ENCODE data around the gene SH3RF3. TPM values are rescaled to one million over a fixed set of nuclear protein-coding genes. Genes with fewer than 3 reads are reported as not detected.

Gene SH3RF3
- total RNA-seq, 1 donor from 2014 or later, result 12.3 TPM

DNA sequence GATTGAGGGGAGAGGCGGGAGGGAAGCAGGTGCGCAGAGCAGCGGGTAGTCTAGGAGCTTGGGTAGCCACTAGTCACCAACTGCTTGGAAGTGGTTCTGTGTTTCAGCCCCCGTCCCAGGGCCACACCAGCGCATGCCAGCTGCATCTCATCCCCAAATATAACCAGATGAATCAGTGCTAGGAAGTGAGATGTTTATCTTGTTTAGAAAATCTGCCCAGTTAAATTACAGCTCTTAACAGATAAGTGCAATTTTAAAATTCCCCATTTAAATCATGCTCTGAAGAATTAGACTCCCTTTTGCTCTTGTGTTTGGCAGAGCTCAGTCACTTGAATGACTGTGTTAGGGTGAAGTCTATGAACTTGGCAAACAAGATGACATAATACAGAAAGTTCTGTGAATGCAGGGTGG lies 291.0 kb downstream of the SH3RF3 start:
- DNase-seq, result peak; percentile 37

DNA sequence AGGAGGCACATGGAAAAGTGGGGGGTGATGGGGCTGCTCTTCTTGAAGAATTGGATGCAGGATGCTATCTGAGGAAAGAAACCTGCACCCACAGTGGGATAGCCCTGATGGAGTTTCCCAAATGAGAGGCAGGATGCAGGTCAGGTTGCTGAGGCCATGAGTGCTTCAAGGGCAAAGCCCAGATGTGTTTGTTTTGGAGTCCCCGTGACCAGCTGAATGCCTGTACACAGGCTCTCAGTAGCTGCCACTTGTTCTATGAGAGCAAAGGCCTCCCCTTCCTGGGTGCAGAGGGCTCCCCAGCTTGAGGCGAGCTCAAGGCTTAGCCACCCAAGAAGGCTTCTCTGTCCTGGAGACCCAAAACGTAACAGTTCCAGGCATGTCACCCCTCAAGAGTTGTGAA lies 292.1 kb downstream of the SH3RF3 start:
- DNase-seq, result no peak

DNA sequence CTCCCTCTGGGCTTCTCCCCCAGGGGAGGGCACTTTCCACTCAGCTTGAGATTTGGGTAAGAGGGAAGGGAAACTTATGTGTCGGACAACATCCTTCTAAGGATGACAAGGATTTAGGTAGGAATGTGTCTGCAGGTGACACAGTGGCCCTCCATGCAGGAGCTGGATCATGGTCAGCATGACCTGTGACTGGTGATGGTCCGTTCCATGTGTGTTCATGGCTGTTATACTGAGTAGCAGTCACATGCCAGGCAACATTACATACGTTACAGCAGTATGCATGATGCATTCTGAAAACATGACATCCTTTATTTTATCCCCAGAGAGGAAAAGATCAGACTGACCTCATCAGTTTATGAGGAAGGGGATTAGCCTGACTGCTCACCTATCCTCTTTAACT lies 292.6 kb downstream of the SH3RF3 start:
- no peak for DNase-seq

DNA sequence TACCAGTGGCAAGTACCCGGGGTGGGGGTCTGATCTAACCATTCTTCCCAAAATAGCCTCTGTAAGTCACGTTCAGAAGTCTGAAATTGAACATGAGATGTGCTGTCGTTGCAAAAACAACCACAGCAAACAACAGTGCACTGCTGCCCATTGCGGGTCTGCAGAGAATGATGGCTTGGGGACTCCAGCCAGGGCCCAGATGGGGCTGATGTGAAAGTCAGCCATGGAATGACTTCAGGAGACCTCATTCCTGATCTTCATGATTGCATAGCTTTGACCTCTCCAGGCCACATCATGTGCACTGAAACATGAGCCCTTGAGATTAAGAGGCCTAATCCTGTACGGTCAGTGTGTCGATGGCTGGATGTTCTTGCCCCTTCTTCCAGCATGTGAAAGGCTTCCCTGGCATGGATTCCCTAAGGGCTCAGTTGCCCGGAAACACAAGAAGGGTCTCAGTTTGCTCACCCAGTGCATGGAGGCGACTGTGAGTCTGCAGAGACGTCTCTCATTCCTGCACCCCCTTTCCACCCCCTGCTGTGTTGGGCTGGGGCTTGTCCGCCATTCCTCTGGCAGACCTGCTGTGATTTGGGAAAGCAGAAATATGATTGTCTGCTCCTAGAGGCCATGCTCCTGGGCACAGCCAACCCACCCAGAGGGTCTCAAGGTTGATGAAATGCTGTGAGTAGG lies 293.2 kb downstream of the SH3RF3 start:
- DNase-seq, result no peak

DNA sequence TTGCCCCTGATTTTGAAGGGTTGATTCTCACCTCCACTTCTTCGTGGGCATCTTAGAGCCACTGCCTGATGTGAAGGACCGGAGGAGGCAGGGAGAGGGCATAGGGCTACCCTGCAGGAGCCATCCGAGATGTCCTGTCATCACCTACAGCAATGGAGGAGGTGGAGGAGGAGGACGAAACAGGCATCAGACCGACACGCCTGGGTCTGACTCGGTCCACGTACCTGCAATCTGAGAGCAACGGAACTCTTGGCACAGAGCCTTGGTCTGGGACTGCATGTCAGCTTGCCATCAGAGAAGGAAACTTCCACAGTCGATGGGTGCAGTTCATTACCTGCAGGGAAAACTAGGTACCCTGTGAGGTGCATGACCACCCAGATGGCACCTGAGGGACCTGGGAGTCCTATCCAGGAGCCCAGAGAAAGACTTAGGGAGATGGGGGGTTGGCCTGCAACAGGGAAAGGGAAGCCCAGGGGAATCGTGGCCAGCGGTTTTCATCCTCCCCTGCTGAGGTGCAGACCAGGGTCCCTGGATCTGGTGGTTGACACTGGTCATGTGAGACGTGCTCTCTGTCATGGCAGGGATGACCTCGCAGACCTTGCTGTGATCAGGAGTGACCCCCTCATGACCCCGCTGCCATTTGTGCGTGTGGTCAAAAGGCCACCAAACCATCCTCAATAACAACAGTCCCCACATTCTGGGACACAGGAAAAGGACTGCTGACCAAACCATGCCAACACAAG lies 293.9 kb downstream of the SH3RF3 start:
- no peak for DNase-seq

DNA sequence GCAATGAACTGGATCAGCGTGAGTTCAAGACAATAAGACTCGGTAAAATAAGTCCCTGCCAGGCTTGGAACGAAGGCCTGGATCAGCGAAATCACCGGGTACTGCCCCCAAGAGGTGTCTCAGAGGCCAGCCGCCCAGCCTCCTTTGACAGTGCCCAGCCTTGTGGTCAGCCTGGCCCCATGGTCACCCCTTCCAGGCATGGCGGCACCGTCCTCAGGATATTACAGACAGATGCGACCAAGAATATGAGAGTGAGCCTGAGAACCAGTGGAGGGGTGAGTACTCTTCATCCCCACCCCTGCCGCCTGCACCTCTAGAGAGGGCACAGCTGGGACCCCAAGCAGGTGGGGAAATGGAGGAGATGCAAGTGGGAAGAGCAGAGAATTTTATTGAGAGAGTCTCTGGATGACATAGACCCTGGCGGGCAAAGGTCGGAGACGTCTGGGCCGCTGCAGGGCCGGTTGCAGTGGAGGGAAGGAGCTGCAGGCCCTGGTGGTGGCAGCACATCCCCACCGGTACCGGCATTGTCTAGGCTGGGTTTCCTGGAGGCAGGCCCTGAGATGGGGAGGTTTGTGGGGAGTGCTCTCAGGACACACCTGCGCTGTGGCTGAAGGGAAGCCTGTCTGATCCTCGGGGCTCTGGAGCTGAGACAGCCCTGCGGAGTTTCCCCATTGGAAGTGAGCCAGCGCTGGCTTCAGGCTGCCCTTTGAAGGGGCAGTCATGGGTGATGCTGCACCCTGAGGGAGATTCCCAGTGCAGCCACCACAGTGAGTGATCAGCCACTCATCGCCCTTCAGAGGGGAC lies 294.8 kb downstream of the SH3RF3 start:
- no peak for DNase-seq

DNA sequence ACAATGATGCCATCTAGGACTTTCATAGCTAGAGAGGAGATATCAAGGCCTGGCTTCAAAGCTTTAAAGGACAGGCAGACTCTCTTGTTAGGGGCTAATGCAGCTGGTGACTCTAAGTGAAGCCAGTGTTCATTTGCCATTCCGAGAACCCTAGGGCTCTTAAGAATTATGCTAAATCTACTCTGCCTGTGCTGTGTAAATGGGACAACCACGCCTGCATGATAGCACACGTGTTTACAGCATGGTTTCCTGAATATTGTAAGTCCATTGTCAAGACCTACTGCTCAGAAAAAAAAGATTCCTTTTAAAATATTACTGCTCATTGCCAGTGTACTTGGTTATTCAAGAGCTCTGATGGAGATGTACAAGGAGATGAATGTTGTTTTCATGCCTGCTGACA lies 296.4 kb downstream of the SH3RF3 start:
- DNase-seq, result no peak

DNA sequence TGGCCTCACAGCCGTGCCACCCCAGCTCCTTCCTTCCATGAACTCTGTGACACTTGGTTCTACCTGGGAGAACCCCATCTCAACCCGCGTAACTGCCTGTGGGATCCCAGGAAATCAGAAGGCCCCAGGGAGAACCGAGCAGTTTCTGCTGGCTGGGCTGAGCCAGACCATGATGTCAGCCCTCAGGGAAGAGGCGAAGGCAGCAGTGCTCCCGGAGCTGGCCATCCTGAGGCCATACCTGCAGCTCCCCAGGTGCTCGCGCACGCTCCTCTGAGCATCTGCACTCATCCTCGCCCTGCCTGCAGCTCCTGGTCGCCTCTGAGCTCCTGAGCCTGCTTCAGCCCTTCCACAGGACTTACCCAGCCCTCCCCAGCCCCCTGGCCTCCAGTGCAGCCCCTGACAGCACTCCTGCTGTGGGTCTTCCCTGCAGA lies 298.7 kb downstream of the SH3RF3 start:
- no peak for DNase-seq

DNA sequence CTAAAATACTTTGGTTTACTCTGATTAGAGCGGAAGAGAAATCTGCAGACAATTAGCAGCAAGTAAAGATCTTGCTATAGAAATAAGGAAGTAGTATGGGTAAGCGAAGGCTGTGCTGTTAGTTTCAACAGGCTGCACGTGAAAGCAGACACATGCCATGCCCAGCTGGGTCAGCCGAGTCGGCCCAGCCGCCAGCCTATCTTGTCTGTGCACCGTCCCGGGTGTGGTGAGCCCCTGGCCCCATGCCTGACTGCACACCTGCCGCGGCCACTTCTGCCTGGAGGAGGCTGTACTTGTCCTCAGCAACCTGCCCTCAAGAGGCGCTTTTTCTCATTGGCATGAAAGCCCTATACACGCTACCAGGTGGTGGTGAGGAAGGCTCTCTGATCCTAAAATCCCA lies 299.3 kb downstream of the SH3RF3 start:
- DNase-seq, result no peak

DNA sequence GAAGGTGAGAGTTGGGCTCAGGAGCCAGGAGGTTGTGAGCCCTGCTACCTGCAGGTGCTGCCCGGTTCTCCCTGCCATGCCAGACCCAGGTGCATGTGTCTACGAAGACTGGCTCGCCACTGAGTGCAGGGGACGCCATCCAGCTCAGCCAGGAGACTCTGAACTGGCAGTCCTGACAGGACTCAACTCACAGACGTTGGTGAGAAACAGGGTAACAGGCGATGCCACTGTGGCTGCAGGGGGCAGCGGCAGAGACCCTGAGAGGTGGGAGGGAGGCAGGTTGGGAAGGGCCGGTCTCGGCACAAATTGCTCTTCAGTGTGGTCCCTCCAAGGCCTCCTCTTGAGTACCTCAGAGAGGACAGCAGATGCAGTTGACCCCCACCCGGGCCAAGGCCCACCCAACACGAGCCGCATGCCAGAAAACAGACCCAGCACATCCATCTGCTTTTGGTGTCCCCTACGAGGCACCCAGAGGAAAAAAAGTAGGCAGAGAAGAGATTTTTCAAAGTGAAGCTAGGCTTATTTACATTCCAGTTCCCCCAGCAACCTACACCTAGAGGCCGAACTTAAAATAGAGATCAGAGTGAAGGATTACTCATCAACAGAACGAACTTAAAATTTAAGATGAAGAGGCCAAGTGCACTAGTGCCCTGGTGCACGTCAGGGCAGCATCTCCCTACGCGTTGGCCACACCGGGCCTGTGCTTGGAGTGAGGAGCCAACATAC lies 300.0 kb downstream of the SH3RF3 start:
- DNase-seq, result no peak

DNA sequence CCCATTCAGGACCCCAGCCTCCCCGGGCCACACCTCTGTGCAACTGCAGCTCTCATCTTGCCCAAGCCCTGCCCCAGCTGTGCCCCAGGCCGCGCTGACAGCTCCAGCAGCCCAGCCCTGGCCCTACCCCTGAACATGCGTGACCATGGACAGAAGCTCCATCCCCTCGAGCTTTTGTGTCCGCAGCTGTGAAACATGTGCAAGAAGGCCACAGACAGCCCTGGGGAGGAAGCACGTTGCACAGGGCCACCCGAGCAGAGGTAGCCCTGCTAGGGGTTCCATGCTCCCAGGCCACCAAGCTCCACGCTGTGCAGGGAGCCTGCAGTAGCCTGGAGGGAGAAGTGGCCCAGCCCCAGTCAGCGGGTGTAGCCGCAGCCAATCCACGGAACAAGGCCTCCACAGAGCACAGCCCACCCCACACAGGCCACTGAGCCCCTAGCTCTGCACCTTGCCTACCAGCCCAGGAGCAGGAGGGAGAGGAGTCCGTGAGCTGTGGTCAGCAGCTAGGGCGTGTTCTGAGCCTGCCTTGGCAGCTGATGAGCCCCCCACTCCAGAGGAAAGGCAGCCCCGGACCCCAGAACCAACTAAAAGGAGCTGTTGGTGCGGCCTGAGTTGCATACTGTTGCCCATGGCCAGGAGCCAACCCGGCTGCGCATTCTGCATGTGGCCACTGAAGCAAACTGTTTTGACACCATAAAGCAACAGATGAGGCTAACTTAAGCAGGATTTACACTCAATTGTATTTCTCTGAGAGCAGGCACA lies 300.7 kb downstream of the SH3RF3 start:
- no peak for DNase-seq

DNA sequence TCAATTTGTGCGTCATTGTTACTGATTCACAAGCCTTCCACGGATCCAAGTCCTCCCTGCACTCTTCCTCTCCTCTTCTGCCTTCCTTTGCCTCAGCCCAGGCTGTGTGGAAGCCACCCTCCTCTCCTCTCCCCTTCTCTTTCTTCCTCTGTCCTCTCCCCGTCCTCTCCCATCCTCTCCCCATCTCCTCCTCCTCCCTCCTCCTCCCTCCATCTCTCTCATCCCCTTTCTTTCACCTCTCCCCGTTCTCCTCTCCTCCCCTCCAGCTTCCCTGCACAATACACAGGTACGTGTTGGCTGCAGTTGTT lies 301.3 kb downstream of the SH3RF3 start:
- no peak for DNase-seq

DNA sequence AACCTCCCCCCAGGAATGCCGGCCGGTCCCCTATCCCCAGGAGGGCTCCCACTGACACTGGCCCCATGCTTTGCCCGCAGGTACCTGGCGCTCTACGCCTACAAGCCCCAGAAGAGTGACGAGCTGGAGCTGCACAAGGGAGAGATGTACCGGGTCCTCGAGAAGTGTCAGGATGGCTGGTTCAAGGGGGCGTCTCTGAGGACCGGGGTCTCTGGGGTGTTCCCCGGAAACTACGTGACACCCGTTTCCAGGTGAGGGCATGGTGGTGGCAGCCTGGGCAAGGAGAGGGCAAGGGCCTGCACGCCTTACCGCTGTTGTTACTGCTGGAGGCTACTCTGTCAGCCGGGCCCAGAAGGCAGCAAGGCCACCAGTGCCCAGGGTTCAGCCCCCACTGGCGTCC lies 303.4 kb downstream of the SH3RF3 start:
- no peak for DNase-seq

DNA sequence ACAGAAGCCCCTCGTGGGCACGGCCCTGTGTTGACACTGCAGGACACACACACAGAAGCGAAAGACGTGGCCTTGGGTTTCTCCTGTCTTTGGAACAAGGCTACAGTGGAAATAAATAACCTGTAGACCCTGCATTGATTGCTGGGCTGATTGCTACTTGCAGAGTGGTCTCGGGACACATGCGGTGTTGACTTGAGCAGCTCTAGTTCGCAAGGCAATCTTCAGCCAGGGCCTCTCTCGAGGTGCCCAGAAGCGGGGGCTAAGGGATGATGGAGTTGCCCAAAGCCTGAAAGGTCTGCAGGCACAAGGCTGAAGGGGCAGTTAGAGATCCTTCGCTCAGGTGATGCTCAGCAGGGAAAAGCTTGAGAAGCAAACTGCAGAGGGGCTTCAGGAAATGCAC lies 304.5 kb downstream of the SH3RF3 start:
- no peak for DNase-seq

DNA sequence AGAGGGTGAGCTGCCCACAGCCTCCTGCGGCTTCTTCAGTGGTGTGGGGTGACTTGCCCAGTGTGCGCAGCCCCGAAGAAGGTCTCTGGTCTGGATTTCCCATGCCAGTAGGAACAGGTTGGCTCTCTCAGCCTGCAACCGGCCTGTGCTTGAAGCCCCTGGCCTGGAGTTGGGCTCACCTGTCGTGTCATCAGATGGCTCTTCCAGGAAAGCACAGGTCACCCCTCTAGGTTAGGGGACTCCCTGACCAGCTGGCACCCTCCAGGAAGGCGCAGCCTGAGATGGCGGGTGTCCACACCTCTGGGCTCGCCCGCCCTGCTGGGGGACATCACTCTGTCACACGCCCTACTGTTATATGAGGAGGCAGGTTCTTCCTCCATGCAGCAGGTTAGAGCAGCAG lies 304.9 kb downstream of the SH3RF3 start:
- DNase-seq, result no peak

DNA sequence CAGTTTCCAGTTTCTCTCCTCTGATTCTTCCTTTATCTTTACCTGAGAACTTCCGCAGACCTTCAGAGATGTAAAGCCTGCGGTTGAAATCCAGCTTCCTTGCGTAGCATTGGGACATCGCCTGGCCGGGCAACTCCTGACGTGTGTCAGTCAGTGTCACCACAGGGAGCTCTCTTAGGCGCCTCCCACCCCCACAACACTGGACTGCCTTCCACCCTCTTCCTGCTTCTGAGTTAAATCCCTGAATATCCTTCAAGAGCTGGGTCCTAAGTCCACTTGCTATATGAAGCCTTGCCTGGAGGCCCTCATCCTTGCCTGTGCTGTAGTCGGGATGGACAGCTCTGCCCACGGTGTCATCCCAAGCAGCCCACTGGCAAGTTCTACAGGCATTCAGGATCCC lies 305.3 kb downstream of the SH3RF3 start:
- DNase-seq, result no peak

DNA sequence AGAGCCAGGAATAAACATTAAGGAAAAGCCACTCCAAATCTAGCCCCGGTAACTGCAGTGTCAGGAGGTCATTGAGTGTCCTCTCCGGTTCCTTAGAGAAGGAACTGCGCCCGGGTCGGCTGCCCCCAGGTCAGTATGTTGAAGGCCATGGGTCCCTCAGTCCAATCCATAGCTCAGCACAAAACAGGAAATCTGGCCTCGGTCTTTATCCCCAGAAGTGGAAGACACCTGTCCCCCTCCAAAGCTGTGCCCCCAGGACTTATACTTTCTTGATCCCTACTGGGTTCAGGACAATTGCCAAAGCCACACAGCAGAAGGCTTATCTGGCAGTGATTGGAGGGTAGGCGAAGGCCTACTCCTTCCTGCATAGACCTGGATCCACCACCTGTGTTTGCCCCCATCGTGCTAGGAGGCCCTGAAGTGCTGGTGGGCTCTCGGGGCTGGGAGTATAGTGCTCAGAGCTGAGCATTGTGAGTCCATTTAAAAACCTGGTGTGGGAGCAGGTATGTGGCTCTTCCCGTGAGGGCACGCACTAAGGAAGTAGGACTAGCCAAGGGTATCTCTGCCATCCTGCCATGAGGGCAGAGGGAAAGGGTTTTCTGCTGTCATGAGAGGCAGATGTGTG lies 306.2 kb downstream of the SH3RF3 start:
- DNase-seq, result no peak

DNA sequence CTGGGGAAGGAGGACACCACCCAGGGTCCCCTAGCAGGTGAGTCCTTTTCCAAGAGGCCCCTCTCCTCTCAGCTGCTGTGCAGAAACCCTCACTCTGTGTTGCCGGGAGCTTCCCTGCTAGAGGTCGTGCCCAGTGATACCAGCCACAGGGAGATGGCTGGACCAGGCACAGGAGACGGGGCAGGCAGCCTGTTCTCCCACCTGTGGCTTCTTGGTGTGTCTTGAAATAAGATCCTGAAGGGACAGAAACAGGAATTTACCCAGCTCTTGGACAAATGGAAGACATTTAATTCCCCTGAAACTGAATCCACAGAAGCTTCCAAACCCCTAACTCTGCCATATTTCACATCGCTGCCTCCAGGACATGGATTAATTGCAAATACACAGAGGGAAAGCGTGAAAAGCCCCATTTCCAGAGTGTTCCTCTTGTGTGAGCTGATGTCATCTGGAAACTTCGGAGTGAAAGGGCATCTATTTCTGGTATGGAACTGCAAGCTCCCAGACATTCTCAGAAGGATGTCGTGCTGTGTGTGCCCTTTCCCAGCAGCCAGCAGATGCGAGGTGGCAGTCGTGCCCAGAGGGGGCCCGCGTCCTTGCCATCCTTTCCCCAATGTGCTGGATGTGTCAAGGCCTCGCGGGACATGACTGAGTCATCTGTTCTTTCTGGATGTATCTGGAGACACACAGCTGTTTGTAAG lies 307.0 kb downstream of the SH3RF3 start:
- DNase-seq, result peak; percentile 15

DNA sequence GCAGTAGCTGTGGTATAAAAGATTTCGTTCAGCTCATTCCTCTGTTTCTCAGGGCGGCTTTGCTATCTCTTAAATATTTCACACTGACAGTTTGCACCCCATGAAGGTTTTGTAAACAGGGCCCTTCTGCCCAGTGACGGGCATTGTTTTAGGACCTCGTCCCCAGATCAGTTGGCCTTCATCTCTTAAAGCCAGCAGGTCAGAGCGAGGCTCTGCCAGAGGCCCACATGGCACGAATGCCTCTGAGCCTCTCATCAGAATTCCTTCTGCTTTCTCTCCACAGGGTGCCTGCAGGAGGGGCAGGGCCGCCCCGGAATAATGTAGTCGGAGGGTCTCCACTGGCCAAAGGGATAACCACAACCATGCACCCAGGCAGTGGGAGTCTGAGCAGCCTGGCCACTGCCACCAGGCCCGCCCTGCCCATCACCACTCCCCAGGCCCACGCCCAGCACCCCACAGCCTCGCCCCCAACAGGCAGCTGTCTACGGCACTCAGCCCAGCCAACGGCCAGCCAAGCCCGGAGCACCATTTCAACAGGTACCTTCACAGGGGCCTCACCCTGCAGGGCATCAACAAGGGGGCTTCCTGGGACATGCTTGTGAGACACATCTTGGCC lies 307.7 kb downstream of the SH3RF3 start:
- DNase-seq, result no peak

DNA sequence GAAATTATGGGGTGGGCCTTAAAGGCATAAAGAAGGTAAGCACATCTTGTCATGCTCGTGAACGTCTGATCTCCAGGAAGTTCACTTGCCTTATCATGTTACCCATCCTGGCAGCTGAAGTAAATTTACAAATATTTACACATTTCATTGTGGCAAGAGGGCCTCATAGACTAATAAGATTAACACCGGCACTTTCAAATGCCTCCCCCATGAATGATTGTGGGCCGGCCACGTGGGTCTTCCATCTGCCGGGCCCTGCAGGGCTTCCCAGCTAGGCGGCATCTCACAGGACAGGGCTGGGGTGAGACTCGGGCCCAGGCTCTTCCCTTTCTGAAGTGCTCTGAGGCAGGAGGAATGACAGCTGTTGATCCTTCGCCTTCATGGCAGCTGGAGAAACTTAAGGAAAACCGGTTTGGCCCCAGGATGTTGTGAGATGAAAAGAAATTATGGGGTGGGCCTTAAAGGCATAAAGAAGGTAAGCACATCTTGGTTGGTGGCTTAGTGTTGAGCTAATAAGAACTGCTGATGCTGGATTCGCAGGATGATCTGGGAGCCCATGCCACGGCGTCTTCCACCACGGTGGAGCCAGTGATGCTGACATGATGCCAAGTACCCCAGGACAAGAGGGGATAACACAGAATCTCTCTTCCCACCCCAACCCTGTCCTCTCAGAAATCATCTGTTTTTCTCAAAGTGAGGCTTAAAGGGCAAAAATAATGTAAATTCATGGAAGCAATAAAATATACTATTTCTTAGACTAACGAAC lies 308.5 kb downstream of the SH3RF3 start:
- no peak for DNase-seq

Measured in occipital lobe (tissue), 2 donors.